GM15510 (cell line): ENCODE results near the gene TBC1D14.

Experiments used
- POLR2A ChIP-seq: IDR thresholded peaks from 3 replicates; pipeline ENCODE4 v1.6.1; 2011; ENCODE audit warnings: borderline replicate concordance; ENCODE audit not compliant: insufficient read length; ENCODE audit errors: extremely low read depth

TBC1D14 gene

GRCh38 chr4:7015383-7016035, 105.9 kb downstream of the TBC1D14 start:
- no peak for TF ChIP-seq POLR2A

DNA sequence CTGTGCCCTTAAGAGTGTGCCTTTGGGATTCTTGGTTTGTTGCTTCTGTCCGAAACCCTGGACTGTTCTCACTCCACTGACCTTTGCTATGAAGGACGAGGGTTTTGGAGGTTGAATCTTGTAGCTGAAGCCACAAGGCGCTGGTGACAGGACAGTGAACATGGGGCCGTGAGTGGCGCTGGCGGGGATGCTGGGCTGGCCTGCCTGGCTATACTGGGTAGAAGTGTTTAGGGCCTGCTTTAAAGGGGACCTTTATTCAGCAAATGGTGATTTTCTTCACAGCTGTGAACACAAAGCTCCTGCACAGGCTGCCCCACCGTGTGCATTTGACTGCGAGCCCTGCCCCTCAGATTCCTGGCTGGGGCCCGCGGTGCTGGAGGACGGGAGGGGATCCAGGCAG, 106.5 kb downstream of the TBC1D14 start:
- no peak for TF ChIP-seq POLR2A

DNA sequence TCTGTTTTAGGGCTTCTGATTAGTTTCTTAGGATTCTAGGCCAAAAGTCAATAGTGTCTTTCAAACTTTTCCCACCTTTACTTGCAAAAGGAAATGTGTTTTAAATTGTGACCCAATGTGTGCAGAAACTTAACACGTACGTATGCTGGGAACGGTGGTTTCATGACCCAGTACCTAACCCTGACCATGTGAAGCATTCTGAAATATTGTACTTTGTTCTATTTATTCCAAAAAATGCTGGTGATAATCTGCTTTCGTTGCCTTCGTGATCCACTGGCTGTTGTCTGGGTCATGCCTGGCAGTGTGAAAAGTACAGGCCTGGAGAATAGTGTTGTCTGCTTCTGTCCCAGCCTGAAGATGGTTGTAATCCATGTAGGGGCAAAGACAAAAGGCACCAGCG, 106.9 kb downstream of the TBC1D14 start:
- TF ChIP-seq POLR2A: no peak

GRCh38 chr4:7017446-7018048, 107.9 kb downstream of the TBC1D14 start:
- no peak for TF ChIP-seq POLR2A

DNA sequence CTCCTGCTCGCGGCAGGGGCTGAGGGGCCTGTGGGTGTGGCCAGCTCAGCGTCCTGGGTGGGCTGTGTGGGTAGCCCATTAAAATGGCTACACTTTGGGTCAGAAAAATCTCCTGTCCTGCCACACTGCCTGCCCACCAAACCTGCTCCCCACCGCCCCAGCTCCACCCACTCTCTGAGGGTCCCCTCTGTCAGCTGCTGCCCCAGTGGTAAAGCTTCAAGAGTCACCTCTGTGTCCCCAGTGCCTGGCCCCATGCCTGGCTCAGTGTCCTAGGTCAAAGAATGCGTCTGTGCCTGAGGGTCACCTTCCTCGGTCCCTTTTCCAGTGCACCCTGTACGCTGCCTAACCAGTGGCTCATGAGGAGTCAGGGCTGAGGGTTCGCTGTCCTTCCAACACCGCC, 108.7 kb downstream of the TBC1D14 start:
- TF ChIP-seq POLR2A: no peak

GRCh38 chr4:7019367-7019766, 109.7 kb downstream of the TBC1D14 start:
- TF ChIP-seq POLR2A: no peak

GRCh38 chr4:7020290-7020689, 110.7 kb downstream of the TBC1D14 start:
- no peak for TF ChIP-seq POLR2A

DNA sequence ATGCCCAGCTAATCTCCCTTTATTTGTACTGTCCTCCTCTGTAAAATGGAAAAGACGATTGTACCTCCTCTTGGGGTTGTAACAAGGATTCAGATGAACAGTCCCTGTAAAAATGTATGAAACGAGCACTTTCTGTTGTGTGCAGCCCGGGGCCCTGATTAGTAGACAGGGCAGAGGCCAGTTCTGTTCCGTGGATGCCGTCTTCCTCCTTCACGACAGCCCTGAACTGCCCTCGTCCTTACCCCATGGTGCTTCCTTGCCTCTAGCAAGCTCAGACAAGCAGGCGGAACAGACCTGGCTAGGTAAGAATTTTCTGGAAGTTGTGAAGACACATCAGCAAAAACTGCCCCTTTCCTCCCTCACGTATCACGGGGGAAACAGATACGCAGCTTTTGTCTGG, 111.2 kb downstream of the TBC1D14 start:
- TF ChIP-seq POLR2A: no peak

- TF ChIP-seq POLR2A: no peak
Measured at GRCh38 chr4:7021355-7021754, 111.7 kb downstream of the TBC1D14 start.

GRCh38 chr4:7021930-7022664, 112.5 kb downstream of the TBC1D14 start:
- no peak for TF ChIP-seq POLR2A

DNA sequence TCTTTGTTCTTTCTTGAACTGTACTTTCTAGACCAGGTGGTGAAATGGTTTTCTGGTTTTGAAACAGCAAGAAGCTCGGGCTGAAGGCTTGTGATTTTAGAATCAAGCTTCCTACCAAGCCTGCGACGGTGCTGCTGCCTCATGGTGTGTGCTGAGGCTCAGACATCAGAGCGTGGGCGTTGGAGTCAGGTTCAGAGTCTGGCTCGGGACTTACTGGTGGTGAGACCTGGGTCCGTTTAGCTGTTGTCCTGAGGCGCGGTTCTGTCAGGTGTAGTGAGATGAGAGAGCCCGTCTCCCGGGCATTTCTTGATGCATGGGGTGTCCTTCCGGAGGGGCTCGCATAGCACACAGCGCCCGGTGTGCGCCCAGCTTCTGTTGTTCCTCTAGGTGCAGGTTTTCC, 113.9 kb downstream of the TBC1D14 start:
- no peak for TF ChIP-seq POLR2A

DNA sequence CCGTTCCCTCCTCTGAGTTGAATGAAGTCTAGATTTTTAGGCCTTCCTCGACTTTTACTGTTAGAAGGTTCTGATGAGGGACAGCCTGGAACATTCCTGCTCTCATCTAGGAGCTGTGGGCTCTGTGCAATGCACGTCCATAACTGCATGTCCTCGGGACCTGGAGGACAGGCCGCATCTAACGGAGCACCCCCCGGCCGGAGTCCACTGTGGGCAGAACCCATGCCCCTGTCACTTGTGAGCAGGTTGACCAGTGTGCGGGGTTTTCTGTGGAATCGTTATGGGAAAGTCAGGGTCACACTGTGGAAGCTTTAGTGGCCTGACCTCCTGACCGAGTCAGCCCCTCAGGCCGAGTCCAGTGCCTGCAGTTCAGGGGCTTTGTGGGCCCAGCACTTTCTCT, 114.3 kb downstream of the TBC1D14 start:
- TF ChIP-seq POLR2A: no peak

DNA sequence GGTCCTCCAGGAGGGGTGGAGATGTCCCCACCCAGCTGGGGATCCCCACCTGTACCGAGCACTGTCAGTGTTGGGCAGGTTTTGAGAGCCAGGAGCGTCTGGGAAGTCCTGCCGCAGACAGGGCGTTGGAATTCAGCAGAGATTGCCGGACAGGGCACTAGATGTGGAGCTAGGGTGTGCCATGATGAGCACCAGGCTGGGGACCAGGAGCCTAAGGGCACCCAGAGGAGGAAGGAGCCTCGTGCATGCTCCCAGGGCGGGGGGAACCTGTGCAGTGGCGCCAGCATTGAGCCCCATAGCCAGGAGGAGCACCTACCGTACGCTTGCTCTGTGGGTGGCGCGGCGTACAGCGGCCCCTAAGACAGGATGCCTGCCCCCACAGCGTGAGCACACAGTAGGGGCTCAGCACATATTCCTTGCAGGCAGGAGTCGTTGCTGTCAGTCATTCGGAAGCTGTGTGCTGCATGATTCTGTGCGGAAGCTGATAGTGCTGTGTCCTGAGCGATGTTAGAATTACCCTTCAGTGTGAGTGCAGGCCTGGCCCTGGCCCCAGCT, 114.8 kb downstream of the TBC1D14 start:
- TF ChIP-seq POLR2A: no peak

DNA sequence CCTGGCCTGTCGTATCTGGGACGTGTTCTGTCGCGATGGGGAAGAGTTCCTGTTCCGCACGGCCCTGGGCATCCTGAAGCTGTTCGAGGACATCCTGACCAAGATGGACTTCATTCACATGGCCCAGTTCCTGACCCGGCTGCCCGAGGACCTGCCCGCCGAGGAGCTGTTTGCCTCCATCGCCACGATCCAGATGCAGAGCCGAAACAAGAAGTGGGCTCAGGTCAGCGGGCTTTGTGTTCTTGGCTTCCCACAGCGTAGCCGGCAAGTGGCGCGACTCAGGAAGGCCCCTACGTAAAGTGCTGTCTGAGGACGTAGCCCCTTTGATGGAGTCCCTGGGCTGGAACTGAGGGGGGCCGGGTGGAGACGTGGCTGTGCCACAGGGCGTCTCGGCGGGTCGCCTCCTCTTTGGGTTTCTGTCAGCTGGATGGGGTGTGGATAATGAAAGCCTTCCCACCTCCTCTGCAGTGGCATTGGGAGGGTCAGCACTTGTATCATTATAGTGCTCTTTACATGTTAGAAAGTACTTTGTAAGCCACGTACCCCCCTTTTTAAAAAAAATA, 115.5 kb downstream of the TBC1D14 start:
- no peak for TF ChIP-seq POLR2A

- no peak for TF ChIP-seq POLR2A
Measured at GRCh38 chr4:7026107-7026506, 116.5 kb downstream of the TBC1D14 start.
